Astrocyte of the spinal cord (primary cell): ENCODE measurements around the gene RHEB.

Experiments used
- DNase-seq: peaks from one replicate; pipeline ENCODE4 v3.0.0; 2011; ENCODE audit warnings: low read depth, low spot score
- H3K4me3 ChIP-seq: 2 replicates; pipeline ENCODE4 v1.5.1; 2011; ENCODE audit warnings: low read depth, mild to moderate bottlenecking, low read length, moderate library complexity
- in situ Hi-C: cut with HindIII; loops from 2 replicates; pipeline ENCODE4 v1.10.0; 2017; ENCODE audit warnings: low sequenced_read_pairs
- TF ChIP-seq, protein P1 (sequence below): IDR thresholded peaks from 2 replicates; pipeline ENCODE4 v1.5.1; 2012; ENCODE audit warnings: low read depth, mild to moderate bottlenecking, low read length, inconsistent platforms

The RHEB gene

DNA sequence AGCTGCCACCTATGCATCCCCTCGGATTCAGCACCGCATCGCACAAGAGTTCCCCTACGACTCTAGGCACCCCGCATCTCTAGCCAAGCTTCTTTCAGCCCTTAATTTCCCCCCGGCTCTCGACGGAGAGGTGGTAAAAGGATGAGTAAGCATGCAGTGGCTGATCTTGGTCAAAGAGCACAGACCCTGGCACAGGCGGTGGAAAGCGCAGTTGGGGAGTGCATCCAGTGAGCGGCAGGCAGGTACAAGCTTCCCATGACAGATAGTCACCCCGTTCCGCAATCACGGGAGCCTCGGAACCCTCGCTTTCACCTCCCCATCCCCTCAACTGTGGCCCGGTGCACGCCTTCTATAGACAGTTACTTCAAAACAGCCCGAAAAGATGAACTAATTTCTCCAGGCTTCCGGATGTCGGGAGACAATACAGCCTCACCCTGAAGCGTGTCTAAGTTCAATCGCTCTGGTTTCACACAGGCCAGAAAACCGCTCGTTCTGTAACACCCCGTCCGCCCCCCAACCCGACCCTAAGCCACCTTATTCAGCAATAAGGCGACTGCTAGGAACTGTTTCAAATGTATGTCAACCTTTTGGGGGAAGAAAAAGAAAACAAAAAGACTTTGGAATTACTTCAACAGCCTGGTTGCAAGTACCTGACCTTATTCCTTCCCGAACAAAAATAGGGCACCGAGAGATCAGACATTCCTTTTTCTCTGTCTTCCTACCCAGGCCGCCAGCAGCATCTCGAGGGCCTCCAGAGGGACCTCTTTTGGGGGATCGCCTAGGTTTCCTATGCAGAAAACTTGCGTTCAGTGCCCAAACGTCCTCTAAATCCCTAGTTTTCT lies 1.4 kb downstream of the RHEB start:
- in situ Hi-C loops, result no loop called here
- peak; percentile 51 for DNase-seq
- TF ChIP-seq, protein P1, sequence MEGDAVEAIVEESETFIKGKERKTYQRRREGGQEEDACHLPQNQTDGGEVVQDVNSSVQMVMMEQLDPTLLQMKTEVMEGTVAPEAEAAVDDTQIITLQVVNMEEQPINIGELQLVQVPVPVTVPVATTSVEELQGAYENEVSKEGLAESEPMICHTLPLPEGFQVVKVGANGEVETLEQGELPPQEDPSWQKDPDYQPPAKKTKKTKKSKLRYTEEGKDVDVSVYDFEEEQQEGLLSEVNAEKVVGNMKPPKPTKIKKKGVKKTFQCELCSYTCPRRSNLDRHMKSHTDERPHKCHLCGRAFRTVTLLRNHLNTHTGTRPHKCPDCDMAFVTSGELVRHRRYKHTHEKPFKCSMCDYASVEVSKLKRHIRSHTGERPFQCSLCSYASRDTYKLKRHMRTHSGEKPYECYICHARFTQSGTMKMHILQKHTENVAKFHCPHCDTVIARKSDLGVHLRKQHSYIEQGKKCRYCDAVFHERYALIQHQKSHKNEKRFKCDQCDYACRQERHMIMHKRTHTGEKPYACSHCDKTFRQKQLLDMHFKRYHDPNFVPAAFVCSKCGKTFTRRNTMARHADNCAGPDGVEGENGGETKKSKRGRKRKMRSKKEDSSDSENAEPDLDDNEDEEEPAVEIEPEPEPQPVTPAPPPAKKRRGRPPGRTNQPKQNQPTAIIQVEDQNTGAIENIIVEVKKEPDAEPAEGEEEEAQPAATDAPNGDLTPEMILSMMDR, result no peak

DNA sequence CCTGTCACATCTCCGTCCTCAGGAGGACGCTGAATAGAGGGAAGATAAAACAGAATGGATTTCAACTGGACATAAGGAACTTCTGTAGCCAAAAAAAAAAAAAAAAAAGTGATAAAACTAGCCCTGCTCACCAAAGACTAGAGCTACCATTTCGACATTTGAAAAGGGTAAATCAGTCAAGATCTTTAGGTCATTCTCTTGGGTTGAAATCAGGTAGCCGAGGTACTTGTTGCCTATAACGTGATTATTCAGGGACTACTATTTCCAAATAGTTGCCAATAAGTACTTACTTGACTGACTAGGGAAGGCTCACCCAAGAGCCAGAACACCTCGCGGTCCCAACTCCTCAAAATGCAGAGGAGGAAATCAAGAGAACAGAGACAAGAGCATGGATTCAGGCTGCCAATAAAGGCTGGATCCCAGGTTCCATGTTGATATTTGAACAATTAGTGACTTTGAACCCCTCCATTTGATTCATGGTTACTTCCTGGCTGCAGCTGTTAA lies 2.0 kb downstream of the RHEB start:
- H3K4me3 ChIP-seq, result peak overlapping the region; percentile 83
- in situ Hi-C loops, result no loop called here
- TF ChIP-seq, protein P1, result no peak

More for the DNA sequence above, 1.4 kb downstream of the RHEB start:
- H3K4me3 ChIP-seq, result peak overlapping the region; percentile 83

DNA sequence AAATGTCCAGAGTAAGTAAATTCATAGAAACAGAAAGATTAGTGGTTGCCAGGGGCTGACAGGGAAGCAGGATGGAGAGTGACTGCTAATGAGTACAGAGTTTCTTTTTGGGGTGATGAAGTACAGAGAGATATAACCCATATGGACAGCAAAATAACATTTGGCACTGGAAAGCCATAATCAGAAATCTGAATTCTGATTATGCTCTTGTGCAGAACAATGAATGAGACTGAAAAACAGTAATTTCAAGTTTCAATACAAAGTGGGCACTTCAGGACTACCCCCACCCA lies 4.5 kb downstream of the RHEB start:
- in situ Hi-C loops, result no loop called here
- H3K4me3 ChIP-seq, result no peak overlapping the region
- no peak for DNase-seq
- TF ChIP-seq, protein P1, result no peak

More for the DNA sequence above, 2.0 kb downstream of the RHEB start:
- DNase-seq, result no peak

DNA sequence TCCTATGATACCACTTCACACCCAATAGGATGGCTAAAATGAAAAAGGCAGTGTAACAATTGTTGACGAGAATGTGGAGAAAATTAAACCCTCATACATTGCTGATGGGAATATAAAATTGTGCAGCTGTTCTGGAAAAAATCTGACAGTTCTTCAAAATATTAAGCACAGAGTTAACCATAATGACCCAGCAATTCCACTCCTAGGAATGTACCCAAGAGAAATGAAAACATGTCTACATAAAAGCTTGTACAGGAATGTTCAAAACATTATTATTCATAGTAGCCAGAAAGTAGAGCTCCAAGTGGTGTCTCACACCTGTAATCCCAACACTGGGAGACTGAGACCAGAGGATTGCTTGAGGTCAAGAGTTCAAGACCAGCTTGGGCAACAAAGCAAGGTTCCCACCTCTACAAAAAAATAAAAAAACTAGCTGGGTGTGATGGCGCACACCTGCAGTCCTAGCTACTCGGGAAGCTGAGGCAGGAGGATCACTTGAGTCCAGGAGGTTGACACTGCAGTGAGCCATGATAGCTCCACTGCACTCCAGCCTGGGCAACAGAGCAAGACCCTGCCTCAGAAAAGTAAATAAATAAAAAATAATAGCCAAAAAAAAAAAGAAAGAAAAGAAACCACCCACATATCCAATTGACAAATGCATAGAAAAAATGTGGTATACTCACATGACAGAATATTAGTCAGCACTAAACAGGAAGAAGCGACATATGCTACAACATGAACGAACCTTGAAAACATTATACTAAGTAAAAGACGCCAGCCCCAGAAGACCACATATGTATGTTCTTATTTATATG lies 5.0 kb downstream of the RHEB start:
- DNase-seq, result no peak
- TF ChIP-seq, protein P1, result no peak
- H3K4me3 ChIP-seq, result no peak overlapping the region
- in situ Hi-C loops, result no loop called here

DNA sequence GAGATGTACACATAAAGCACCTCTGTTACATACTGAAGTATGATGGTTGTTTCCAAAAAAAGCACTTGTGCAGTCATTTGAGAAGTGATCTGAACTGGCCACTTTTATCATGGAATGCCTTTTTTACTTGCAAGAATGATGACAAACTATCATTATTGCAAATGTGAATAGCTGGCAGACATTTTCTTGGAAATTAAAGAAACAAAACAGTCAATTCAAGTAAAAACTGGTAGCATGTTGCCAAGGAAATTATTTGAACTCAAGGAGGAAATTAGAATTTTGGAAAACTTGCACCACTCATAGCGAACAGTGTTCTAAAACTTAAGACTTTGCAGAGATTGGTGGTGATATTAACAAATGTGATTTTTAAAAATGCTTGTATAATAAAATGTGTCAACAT lies 6.6 kb downstream of the RHEB start:
- in situ Hi-C loops, result no loop called here
- H3K4me3 ChIP-seq, result no peak overlapping the region
- no peak for DNase-seq
- TF ChIP-seq, protein P1, result no peak

DNA sequence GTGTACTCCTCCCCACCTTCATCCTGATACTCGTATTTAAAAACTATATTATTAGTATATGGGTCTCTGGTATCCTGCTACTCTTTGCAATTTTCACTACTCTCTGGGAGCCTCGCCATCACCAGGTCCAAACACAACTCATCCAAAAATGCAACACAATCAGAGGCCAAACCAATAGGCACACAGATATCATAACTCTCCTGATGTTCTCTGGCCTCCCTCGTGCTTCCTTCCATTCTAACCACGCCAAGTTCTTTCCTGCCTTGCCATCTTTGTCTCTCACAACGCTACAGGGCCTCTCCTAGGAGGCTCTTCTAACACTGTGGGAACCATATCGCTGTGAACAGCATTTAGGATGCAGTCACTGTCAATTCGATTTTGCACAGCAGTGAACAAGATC lies 7.3 kb downstream of the RHEB start:
- in situ Hi-C loops, result no loop called here
- H3K4me3 ChIP-seq, result no peak overlapping the region

More for the DNA sequence above, 7.3 kb downstream of the RHEB start:
- TF ChIP-seq, protein P1, result no peak
- no peak for DNase-seq
